A549 (cell line): Measurements from ENCODE around the gene IPO11.

Source experiments
- CBX2 ChIP-seq: fragments of 200-600 bp; sonication (generic); IDR thresholded peaks from 2 replicates; pipeline ENCODE4 v1.6.1; 2016; ENCODE audit warnings: low read depth, mild to moderate bottlenecking, borderline replicate concordance
- CHD2 ChIP-seq: fragments of 150-350 bp; IDR thresholded peaks from 2 replicates; pipeline ENCODE4 v1.6.1; 2014; ENCODE audit warnings: low read length; ENCODE audit not compliant: partially characterized antibody
- CTCF ChIP-seq: fragments of >200 bp; sonication (Bioruptor Twin); formaldehyde crosslinking; IDR thresholded peaks from 3 replicates; pipeline ENCODE4 v1.5.1; 2016
- PHF8 ChIP-seq: fragments of 200-600 bp; sonication (generic); IDR thresholded peaks from 2 replicates; pipeline ENCODE4 v1.6.1; 2016; ENCODE audit warnings: low read depth, mild to moderate bottlenecking, antibody characterized with exemption, moderate library complexity, borderline replicate concordance
- RFX5 ChIP-seq: fragments of 450-650 bp; IDR thresholded peaks from 2 replicates; pipeline ENCODE4 v1.7.1; 2014; ENCODE audit warnings: antibody characterized with exemption, mild to moderate bottlenecking, moderate library complexity

GRCh38 chr5:62372600-62372999 is 40.0 kb upstream of the IPO11 start:
- TF ChIP-seq RFX5 (no peak), PHF8 (no peak), CHD2 (no peak), CTCF (no peak), CBX2 (no peak)
